Lung (tissue), 12 donors: ENCODE measurements around the gene SLC35D3. TPM values are rescaled to one million over a fixed set of nuclear protein-coding genes. Genes with fewer than 3 reads are reported as not detected.

Experiments
- ATAC-seq: fragments of 200-7000 bp; cut with Tn5 transposase; one replicate; pipeline ENCODE4 v1.9.1; 2020; ENCODE audit warnings: moderate number of reproducible peaks; ENCODE audit not compliant: insufficient read depth, low FRiP score
- DNase-seq, 3 donors: peaks; one replicate each; pipeline ENCODE4 v3.0.0-alpha.2; 2013 to 2017
- H3K27ac ChIP-seq, 2 donors: one replicate each; pipeline ENCODE4 v1.5.1; 2013; ENCODE audit warnings: mild to moderate bottlenecking in 2 of 2, moderate library complexity in 2 of 2, control low read depth in 1 of 2, inconsistent platforms in 1 of 2, low read depth in 1 of 2, low read length in 1 of 2
- H3K27me3 ChIP-seq, 3 donors: one replicate each; pipeline ENCODE4 v1.5.1; 2013; ENCODE audit warnings: low read length in 2 of 3; ENCODE audit not compliant: control insufficient read depth in 3 of 3, insufficient read depth in 3 of 3
- H3K36me3 ChIP-seq, 4 donors: one replicate each; pipeline ENCODE4 v1.5.1; 2013; ENCODE audit warnings: low read length in 4 of 4, mild to moderate bottlenecking in 1 of 4, moderate library complexity in 1 of 4; ENCODE audit not compliant: control insufficient read depth in 4 of 4, insufficient read depth in 4 of 4
- H3K4me1 ChIP-seq, 5 donors: one replicate each; pipeline ENCODE4 v1.5.1; 2013; ENCODE audit warnings: low read length in 5 of 5, mild to moderate bottlenecking in 2 of 5, moderate library complexity in 1 of 5; ENCODE audit not compliant: control insufficient read depth in 5 of 5, insufficient read depth in 5 of 5
- H3K4me3 ChIP-seq: one replicate; pipeline ENCODE4 v1.5.1; 2013; ENCODE audit warnings: mild to moderate bottlenecking, control low read depth, moderate library complexity
- H3K9ac ChIP-seq, 2 donors: one replicate each; pipeline ENCODE4 v1.5.1; 2013; ENCODE audit warnings: low read length in 2 of 2, control low read depth in 1 of 2; ENCODE audit not compliant: insufficient read depth in 1 of 2
- H3K9me3 ChIP-seq, 4 donors: one replicate each; pipeline ENCODE4 v1.5.1; 2013; ENCODE audit warnings: low read length in 3 of 4, mild to moderate bottlenecking in 1 of 4, moderate library complexity in 1 of 4; ENCODE audit not compliant: control insufficient read depth in 4 of 4, insufficient read depth in 3 of 4
- CTCF ChIP-seq: IDR thresholded peaks from 2 replicates; pipeline ENCODE4 v1.5.1; 2012; ENCODE audit warnings: mild to moderate bottlenecking; ENCODE audit errors: control extremely low read depth, extremely low read depth
- WGBS, 2 donors: extraction: QIAGEN DNeasy Blood & Tissue Kit; methylation state at CpG; one replicate each; pipeline ENCODE4 v1.1.7; 2013; 5-methylcytosine and 5-hydroxymethylcytosine counted together
- polyA plus RNA-seq, 2 donors: library from polyadenylated mRNA; stranded (reverse); fragments of 200-250 nt; gene quantifications; one replicate each; pipeline ENCODE4 v1.2.1, GENCODE V29; 2013
- total RNA-seq, 2 donors: library from RNA; depleted of rRNA in 1 of 2; stranded (reverse); fragments of >200 nt in 1 of 2; gene quantifications; one replicate each; pipeline ENCODE4 v1.2.1, GENCODE V29; 2014 to 2021
- donor health status: control.
- donor health status: control.
- donor health status: Bipolar disorder and iron deficiency.
- donor health status: healthy.
- donor health status: DM: yes; HTN: yes; CAD: no.

The SLC35D3 gene
- total and polyA plus RNA-seq, 4 donors: 0.03 to 0.54 (median 0.09) TPM; not detected in 1

GRCh38 chr6:136914947-136915346 lies 7.2 kb upstream of the SLC35D3 start:
- peaks cover 0 to under 1% (median 0%) of the 10 kb centered on the region in 5 donors for H3K4me1 ChIP-seq
- H3K9ac ChIP-seq: no peak overlapping the region
- WGBS, 2 donors: 92 to 98% methylated on average over 1 of the region's 1 CpG
- ATAC-seq (no peak), DNase-seq (no peak)
- peaks cover 0 to 6% (median 0%) of the 10 kb centered on the region in 4 donors for H3K9me3 ChIP-seq
- no peak overlapping the region for H3K27ac ChIP-seq
- TF ChIP-seq CTCF: no peak
- peaks cover 3 to 8% (median 5%) of the 10 kb centered on the region in 4 donors for H3K36me3 ChIP-seq
- H3K4me3 ChIP-seq: no peak overlapping the region
- H3K27me3 ChIP-seq: peaks cover 4 to 10% (median 7%) of the 10 kb centered on the region in 3 donors

GRCh38 chr6:136918706-136919105 lies 3.4 kb upstream of the SLC35D3 start:
- Histone ChIP-seq H3K9me3 (peaks cover 0 to 9% (median 0%) of the 10 kb centered on the region in 4 donors), H3K27me3 (peaks cover 4 to 34% (median 23%) of the 10 kb centered on the region in 3 donors), H3K4me1 (peaks cover 0 to 28% (median 0%) of the 10 kb centered on the region in 5 donors), H3K36me3 (peaks cover 3 to 8% (median 4%) of the 10 kb centered on the region in 4 donors), H3K27ac (no peak overlapping the region), H3K9ac (no peak overlapping the region), H3K4me3 (no peak overlapping the region)
- no peak for TF ChIP-seq CTCF
- no peak for DNase-seq
- WGBS, 2 donors: 90 to 92% methylated on average over 3 of the region's 3 CpGs
- no peak for ATAC-seq

DNA sequence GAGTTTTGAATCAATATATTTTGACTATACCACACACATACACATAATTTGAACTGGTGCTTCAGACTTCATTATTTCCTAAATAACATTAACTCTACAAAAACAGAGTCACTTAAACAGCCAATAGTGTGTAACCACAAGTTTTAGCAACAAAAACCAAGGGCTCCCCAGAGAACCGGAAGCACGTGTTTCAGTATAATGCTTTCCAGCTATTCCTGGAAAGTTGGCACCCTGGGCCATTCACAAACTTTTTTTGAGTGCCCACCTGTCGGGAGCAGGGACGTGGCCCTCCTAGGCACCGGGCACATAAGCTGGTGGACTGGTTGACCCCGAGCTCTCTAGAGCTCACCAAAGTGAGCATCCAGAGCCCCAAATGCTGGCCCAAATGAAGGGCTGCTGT lies 1.9 kb upstream of the SLC35D3 start:
- H3K4me1 ChIP-seq: peaks cover 0 to 28% (median 0%) of the 10 kb centered on the region in 5 donors
- H3K9me3 ChIP-seq: peaks cover 0 to 11% (median 0%) of the 10 kb centered on the region in 4 donors
- peaks cover 4 to 44% (median 23%) of the 10 kb centered on the region in 3 donors for H3K27me3 ChIP-seq
- peaks cover 0 to 3% (median 1%) of the 10 kb centered on the region in 4 donors for H3K36me3 ChIP-seq
- peak in 2 of 3 donors; percentile 12 to 20 for DNase-seq
- H3K9ac ChIP-seq: no peak overlapping the region
- 18 to 25% methylated on average over 6 of the region's 6 CpGs for WGBS, 2 donors
- ATAC-seq: no peak
- no peak overlapping the region for H3K27ac ChIP-seq
- H3K4me3 ChIP-seq: no peak overlapping the region
- no peak for TF ChIP-seq CTCF
